ENCODE measurements around the gene C1QL3.

DNA sequence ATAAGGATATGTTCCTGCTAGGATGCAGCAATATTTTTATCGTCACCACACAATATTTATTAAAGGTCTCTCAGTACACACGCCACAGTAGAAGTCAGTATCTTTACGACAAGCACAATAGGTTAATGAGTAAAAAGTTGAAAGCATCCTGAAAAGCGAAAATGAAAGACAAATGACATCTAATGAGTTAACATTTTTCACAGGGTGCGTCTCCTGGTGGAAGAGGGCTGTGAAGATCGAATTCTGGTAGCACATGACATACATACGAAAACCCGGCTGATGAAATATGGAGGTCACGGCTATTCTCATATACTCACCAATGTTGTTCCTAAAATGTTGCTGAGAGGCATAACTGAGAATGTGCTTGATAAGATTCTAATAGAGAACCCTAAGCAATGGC is 10.8 kb downstream of the C1QL3 start:
- TF ChIP-seq, protein P1, sequence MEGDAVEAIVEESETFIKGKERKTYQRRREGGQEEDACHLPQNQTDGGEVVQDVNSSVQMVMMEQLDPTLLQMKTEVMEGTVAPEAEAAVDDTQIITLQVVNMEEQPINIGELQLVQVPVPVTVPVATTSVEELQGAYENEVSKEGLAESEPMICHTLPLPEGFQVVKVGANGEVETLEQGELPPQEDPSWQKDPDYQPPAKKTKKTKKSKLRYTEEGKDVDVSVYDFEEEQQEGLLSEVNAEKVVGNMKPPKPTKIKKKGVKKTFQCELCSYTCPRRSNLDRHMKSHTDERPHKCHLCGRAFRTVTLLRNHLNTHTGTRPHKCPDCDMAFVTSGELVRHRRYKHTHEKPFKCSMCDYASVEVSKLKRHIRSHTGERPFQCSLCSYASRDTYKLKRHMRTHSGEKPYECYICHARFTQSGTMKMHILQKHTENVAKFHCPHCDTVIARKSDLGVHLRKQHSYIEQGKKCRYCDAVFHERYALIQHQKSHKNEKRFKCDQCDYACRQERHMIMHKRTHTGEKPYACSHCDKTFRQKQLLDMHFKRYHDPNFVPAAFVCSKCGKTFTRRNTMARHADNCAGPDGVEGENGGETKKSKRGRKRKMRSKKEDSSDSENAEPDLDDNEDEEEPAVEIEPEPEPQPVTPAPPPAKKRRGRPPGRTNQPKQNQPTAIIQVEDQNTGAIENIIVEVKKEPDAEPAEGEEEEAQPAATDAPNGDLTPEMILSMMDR (IDR thresholded peaks at IDR 0.05): no peak
- TF ChIP-seq EZH2phosphoT487 (IDR thresholded peaks at IDR 0.05): no peak
- TF ChIP-seq EZH2 (IDR thresholded peaks at IDR 0.05): no peak
